GM13977 (cell line): Measurements from ENCODE around the gene S100A10.

Source experiments
- DNase-seq: peaks from one replicate; pipeline ENCODE4 v3.0.0; 2012; ENCODE audit warnings: low spot score
- in situ Hi-C: fragments of 300-500 bp; cut with MboI; formaldehyde crosslinking; loops from one replicate; pipeline ENCODE4 v1.12.0; 2022; ENCODE audit warnings: low sequenced_read_pairs, low pct_unique_long_range_greater_than_20kb, mixed read lengths, inconsistent platforms; ENCODE audit not compliant: unreplicated experiment
- TF ChIP-seq, protein P1 (sequence below): IDR thresholded peaks from 2 replicates; pipeline ENCODE4 v1.5.1; 2012; ENCODE audit warnings: mild to moderate bottlenecking, control low read depth; ENCODE audit not compliant: insufficient read depth; ENCODE audit errors: extremely low read depth, missing control alignments

S100A10 gene

DNA sequence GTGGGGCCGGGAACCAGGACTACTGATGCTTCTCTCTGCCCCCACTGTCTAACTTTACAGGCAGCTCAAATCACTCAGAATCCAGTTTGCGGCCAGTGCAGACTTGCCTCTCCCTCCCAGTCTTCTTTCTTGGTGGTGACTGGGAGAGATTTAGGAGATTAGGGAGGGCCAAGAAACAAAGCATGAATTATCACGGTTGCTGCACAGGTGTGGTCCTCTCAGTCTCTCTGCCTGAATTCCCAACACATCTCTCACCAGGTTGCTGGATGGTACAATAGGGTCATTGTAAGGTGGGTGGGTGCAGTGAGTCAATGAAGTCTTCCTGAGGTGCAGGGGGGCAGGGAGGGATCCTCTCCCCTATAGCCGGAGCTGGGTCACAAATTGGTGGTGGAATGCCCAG lies 30.6 kb upstream of the S100A10 start:
- in situ Hi-C loops = no loop called here
- TF ChIP-seq, protein P1, sequence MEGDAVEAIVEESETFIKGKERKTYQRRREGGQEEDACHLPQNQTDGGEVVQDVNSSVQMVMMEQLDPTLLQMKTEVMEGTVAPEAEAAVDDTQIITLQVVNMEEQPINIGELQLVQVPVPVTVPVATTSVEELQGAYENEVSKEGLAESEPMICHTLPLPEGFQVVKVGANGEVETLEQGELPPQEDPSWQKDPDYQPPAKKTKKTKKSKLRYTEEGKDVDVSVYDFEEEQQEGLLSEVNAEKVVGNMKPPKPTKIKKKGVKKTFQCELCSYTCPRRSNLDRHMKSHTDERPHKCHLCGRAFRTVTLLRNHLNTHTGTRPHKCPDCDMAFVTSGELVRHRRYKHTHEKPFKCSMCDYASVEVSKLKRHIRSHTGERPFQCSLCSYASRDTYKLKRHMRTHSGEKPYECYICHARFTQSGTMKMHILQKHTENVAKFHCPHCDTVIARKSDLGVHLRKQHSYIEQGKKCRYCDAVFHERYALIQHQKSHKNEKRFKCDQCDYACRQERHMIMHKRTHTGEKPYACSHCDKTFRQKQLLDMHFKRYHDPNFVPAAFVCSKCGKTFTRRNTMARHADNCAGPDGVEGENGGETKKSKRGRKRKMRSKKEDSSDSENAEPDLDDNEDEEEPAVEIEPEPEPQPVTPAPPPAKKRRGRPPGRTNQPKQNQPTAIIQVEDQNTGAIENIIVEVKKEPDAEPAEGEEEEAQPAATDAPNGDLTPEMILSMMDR = no peak
- DNase-seq = no peak

DNA sequence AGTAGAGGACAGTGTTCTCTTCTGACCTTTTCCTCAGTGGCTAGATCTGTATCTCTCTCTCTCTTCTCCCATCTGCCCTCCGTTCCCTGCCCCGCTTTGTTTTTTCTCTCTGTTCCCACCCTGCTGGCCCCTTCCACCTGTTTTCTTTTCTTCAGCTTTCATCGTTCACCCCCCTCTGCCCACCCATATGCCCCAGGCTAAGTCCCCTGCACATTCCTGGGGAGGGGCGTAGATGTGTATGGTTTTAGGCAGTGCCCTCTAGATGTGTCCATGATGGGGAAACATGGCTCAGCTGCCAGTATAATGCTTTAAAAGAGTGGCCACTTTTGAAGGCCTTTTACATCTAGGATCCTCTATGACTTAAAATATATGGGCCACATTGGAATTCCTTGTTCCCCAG lies 29.6 kb upstream of the S100A10 start:
- TF ChIP-seq, protein P1 = no peak
- in situ Hi-C loops = no loop called here
- DNase-seq = no peak

DNA sequence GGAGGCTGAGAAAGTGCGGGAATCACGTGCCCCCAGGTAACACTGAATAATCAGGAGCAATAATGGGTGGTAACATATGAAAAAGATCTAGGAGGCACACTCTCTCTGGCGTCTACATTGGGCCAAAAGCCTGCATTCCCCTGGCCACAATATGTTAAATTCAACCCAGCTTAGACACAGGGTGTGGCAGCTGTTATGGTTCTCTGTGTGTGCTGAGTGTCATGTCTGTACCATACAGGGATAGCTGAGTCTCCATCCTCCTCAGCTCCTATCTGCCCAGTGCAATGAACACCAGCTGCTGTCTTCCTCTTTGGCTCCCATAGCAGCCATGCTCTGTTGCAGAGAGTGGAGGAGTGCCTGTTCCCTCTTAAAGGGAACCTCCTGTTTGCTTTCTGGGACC lies 28.8 kb upstream of the S100A10 start:
- in situ Hi-C loops = no loop called here
- no peak for DNase-seq
- TF ChIP-seq, protein P1 = no peak

DNA sequence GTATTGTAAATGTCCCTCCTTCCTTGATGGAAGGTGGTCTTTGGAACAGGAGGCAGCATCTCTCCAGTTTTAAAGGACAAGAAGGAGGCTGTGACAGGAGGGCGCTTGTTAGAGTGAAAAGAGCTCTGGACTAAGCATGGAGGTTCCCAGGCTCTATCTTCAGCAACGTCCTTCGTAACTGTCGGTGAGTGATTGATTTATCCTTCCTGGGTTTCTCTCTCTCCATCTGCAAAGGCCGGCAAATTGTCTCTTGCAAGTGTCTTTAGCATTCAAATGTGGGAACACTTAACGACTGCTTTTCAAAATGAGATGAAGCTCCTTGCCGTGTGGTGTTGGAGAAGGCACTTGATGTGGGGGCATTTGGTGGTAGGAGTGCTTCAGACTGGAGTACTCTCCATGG lies 27.9 kb upstream of the S100A10 start:
- in situ Hi-C loops = no loop called here
- TF ChIP-seq, protein P1 = no peak
- no peak for DNase-seq

DNA sequence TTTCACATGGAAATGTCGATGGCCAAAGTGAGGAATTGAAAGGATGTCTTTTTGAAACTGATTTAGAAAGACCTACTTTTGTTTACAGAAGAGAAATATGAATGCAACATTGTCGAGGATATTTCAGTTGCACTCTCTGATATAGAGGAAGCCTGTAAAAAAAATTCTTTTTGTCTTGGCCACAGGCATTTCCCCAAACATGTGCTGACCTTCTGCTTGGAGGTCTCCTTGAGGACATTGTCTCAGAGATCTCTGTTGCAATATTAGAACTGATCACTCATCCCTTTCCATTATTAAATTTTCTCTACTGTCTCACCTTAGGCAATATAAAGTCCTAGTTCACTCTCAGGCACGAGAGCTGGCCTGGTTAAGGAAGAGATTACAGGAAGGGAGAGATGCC lies 27.2 kb upstream of the S100A10 start:
- DNase-seq = no peak
- in situ Hi-C loops = no loop called here
- TF ChIP-seq, protein P1 = no peak

DNA sequence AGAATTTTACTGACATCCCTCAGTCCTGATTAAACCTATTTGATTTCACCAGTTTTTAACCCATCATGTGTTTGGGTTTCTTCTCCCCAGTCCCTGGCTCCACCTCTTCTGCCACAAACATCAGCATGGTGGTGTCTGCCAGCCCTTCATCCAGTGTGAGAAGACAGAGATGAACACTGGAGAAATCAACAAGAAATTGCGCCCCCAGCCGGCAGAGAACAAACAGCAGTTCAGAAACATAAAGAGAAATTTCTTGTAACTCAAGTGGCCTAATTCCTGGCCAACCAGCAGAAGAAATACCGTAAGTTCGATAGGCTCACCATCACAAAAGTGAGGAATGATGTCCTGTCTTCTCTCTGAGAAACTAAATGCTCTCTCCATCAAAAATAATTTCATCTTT lies 24.9 kb upstream of the S100A10 start:
- in situ Hi-C loops = no loop called here
- TF ChIP-seq, protein P1 = peak; percentile 37
- no peak for DNase-seq

DNA sequence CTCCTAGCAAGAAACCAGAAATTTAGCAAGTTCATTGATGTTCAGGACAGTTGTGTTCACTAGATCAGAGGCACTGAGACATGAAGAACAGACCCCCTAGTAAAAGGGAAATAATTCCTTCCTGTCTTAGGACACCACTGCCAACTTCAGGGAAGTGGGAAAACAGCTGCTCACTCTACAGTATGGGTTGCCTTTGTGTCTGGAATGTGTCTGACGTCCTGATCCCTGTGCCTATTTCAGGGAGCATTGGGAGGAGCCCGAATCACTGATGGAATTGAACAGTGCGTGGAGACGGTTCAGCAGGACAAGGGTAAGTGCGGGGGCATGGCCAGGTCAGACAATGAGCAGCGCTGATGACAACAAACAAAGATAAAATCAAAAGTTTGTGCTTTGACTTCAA lies 22.1 kb upstream of the S100A10 start:
- no peak for DNase-seq
- TF ChIP-seq, protein P1 = no peak
- in situ Hi-C loops = no loop called here
